Neural crest cell (in vitro differentiated cells): ENCODE data around the gene CCNY. TPM values are rescaled to one million over a fixed set of nuclear protein-coding genes. Genes with fewer than 3 reads are reported as not detected.

Experiments
- DNase-seq: peaks from one replicate; pipeline ENCODE4 v3.0.0; 2021; ENCODE audit warnings: low read depth, mixed read lengths, low spot score
- H3K27ac Mint-ChIP-seq: one replicate; pipeline ENCODE4 v1.8.0; 2021; ENCODE audit warnings: mild to moderate bottlenecking, mixed read lengths; ENCODE audit not compliant: unreplicated experiment
- H3K27me3 Mint-ChIP-seq: 2 replicates; pipeline ENCODE4 v1.8.0; 2021; ENCODE audit warnings: low read depth, mild to moderate bottlenecking, mixed read lengths
- H3K36me3 Mint-ChIP-seq: 2 replicates; pipeline ENCODE4 v1.8.0; 2021; ENCODE audit warnings: low read depth, mild to moderate bottlenecking, mixed read lengths
- H3K4me1 Mint-ChIP-seq: 2 replicates; pipeline ENCODE4 v1.8.0; 2021; ENCODE audit warnings: mixed read lengths
- H3K4me3 Mint-ChIP-seq: one replicate; pipeline ENCODE4 v1.8.0; 2021; ENCODE audit warnings: mild to moderate bottlenecking, mixed read lengths
- H3K9me3 Mint-ChIP-seq: 2 replicates; pipeline ENCODE4 v1.8.0; 2021; ENCODE audit warnings: mixed read lengths
- total RNA-seq: library from RNA; stranded (reverse); gene quantifications from 2 replicates; pipeline ENCODE4 v1.2.1, GENCODE V29; 2021
- TF ChIP-seq, protein P1 (sequence below): fragments of 200-600 bp; sonication (generic); conservative IDR thresholded peaks from 2 replicates; pipeline ENCODE4 v1.5.0; 2021; ENCODE audit warnings: antibody characterized with exemption, mild to moderate bottlenecking

Gene CCNY
- total RNA-seq, 1 donor from 2014 or later = 57.0 TPM

- no peak for DNase-seq
- Mint-ChIP-seq H3K4me1 (peaks cover 36% of the 10 kb centered on the region), H3K36me3 (peaks cover 8% of the 10 kb centered on the region)
Measured at GRCh38 chr10:35388197-35388596, 51.9 kb downstream of the CCNY start.

DNA sequence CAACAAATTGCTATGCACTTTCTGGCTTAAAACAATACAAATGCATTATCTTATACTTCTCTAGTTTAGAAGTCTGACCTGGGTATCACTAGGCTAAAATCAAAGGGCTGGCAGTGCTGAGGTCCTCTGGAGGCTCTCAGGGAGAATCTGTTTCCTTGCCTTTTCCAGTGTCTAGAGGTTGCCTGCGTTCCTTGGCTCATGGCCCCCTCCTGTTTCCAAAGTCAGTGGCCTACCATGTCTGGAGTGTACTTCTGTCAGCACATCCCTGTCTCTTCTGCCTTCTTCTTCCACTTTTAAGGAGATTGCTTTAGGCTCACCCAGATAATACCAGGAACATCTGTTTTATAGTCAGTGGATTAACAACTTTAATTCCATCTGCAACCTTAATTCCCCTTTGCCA lies 52.4 kb downstream of the CCNY start:
- H3K36me3 Mint-ChIP-seq = peaks cover 8% of the 10 kb centered on the region
- H3K27me3 Mint-ChIP-seq = no peaks in the 10 kb centered on the region
- peaks cover 17% of the 10 kb centered on the region for H3K9me3 Mint-ChIP-seq
- TF ChIP-seq, protein P1, sequence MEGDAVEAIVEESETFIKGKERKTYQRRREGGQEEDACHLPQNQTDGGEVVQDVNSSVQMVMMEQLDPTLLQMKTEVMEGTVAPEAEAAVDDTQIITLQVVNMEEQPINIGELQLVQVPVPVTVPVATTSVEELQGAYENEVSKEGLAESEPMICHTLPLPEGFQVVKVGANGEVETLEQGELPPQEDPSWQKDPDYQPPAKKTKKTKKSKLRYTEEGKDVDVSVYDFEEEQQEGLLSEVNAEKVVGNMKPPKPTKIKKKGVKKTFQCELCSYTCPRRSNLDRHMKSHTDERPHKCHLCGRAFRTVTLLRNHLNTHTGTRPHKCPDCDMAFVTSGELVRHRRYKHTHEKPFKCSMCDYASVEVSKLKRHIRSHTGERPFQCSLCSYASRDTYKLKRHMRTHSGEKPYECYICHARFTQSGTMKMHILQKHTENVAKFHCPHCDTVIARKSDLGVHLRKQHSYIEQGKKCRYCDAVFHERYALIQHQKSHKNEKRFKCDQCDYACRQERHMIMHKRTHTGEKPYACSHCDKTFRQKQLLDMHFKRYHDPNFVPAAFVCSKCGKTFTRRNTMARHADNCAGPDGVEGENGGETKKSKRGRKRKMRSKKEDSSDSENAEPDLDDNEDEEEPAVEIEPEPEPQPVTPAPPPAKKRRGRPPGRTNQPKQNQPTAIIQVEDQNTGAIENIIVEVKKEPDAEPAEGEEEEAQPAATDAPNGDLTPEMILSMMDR = no peak
- no peak for DNase-seq
- H3K4me1 Mint-ChIP-seq = peaks cover 40% of the 10 kb centered on the region
- no peak overlapping the region for H3K27ac Mint-ChIP-seq
- H3K4me3 Mint-ChIP-seq = no peak overlapping the region

More at GRCh38 chr10:35388197-35388596, 51.9 kb downstream of the CCNY start:
- H3K27ac Mint-ChIP-seq = no peak overlapping the region
- H3K4me3 Mint-ChIP-seq = no peak overlapping the region
- no peaks in the 10 kb centered on the region for H3K27me3 Mint-ChIP-seq
- TF ChIP-seq, protein P1 = no peak
- peaks cover 17% of the 10 kb centered on the region for H3K9me3 Mint-ChIP-seq

DNA sequence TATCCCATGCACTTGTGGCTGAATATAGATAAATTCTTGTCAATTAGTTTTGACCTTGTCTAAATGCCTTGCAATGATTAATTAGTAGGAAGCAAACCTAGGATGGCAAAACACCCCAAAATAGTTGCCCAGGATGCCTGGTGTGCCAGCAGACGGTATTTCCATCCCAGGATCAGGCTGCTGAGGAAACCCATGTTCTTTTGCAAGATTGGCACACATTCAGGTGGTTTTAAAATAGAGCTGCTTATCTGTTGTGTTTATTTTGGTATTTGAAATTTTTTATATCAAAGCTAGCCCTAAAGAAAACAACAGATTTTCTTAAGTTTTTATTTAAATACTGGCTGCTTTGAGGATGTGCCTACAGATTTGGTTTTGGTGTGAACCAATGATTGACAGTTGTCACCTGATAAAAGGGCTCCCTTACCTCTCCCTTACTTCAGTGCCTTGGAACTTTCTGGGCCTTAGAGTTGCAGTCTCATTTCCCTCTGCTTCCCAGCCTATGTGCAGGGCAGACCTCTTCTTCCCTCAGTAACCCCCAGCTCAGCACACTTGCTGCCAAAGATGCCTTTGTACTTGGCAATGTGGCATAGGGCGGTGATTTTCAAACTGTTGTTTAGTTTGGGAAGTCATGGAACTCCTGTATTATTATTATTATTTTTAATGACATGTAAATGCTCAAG lies 54.0 kb downstream of the CCNY start:
- DNase-seq = no peak
- Mint-ChIP-seq H3K27me3 (no peaks in the 10 kb centered on the region), H3K36me3 (peaks cover 8% of the 10 kb centered on the region), H3K27ac (no peak overlapping the region), H3K4me3 (no peak overlapping the region), H3K9me3 (peaks cover 17% of the 10 kb centered on the region), H3K4me1 (peaks cover 54% of the 10 kb centered on the region)
- TF ChIP-seq, protein P1 = no peak

DNA sequence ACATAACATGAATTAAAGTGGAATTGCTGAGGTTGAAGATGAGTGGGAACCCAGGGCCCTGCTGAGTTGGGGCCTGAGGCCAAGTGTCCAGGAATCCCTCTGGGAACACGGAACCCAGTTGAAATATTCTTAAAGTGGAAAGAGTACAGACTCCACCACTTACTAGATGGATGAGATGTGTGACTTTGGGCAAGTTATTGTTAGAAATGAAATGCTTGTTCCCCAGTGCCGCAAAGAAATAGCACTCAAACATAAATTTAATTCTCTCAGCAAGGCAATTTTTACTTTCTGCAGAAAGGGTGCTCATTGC lies 54.5 kb downstream of the CCNY start:
- TF ChIP-seq, protein P1 = no peak
- H3K27me3 Mint-ChIP-seq = no peaks in the 10 kb centered on the region
- peaks cover 56% of the 10 kb centered on the region for H3K4me1 Mint-ChIP-seq
- no peak overlapping the region for H3K4me3 Mint-ChIP-seq
- peaks cover 17% of the 10 kb centered on the region for H3K9me3 Mint-ChIP-seq
- H3K36me3 Mint-ChIP-seq = peaks cover 8% of the 10 kb centered on the region
- DNase-seq = no peak
- no peak overlapping the region for H3K27ac Mint-ChIP-seq

DNA sequence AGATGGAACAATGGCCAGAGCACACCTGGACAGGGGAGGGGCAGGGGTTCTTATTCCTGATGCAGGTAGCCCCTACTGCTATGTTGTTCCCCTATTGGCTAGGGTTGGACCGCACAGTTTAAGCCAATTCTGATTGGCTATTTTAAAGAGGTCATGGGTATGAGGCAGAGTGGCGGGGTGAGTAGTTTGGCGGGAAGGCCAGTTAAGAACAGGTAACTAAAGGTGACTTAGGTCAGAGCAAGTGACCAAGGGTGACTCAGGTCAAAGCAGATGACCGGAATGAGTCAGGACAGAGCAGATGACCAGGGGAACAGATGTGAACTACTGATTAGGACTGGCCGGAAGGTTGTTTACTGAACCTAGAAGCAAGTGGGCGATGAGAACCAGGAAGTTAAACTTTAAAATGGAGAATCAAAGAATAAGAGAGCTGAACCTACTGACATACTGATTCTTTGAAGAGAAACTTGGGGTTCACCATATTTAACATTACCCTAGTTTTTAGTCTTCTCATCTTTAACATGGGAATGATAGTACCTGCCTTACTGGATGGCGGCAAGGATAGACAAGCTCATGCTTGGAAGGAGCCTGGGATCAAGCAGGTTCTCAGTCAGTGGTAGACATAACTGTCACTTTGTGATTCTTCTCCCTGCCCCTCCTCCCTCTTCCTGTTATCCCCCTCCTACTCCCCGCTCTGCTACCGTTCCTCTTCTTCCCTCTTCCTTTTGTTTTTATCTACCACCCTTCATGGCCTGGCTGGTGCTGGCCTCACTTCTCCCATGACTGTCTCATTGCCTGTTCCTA lies 55.0 kb downstream of the CCNY start:
- TF ChIP-seq, protein P1 = no peak
- no peak for DNase-seq
- Mint-ChIP-seq H3K36me3 (peaks cover 8% of the 10 kb centered on the region), H3K27me3 (no peaks in the 10 kb centered on the region), H3K4me1 (peaks cover 55% of the 10 kb centered on the region), H3K4me3 (no peak overlapping the region), H3K9me3 (peaks cover 17% of the 10 kb centered on the region), H3K27ac (no peak overlapping the region)
